ENCODE results near the gene P3H4.

P3H4 gene

DNA sequence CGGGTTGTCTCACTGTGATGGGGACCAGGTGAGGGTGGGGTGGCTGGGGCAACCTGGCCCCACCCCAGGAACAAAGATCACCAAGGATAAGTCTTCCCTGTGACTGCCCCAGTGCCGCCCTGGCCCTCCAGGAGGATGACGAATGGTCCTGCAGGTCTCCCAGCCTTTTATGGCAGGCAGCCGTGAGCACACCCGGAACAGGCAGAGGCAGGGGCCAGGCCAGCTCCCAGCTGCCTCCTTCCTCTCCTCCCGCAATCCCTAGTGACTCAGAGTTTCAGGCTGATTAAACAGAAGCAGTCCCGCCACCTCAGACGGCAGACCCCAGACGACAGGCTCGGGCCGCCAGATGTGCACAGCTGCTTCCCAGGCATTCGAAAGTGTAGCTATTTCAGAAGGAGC, 38.6 kb downstream of the P3H4 start:
- TF ChIP-seq SIN3A (IDR thresholded peaks at IDR 0.05; ENCODE audit: borderline replicate concordance, insufficient read depth, low read length) = no peak
- no peak for TF ChIP-seq POLR2AphosphoS5 (IDR thresholded peaks at IDR 0.05; ENCODE audit: low read depth, low read length)
- no peak for TF ChIP-seq TAF1 (IDR thresholded peaks at IDR 0.05; ENCODE audit: borderline replicate concordance, insufficient read depth, low read length)
- TF ChIP-seq, protein P1, sequence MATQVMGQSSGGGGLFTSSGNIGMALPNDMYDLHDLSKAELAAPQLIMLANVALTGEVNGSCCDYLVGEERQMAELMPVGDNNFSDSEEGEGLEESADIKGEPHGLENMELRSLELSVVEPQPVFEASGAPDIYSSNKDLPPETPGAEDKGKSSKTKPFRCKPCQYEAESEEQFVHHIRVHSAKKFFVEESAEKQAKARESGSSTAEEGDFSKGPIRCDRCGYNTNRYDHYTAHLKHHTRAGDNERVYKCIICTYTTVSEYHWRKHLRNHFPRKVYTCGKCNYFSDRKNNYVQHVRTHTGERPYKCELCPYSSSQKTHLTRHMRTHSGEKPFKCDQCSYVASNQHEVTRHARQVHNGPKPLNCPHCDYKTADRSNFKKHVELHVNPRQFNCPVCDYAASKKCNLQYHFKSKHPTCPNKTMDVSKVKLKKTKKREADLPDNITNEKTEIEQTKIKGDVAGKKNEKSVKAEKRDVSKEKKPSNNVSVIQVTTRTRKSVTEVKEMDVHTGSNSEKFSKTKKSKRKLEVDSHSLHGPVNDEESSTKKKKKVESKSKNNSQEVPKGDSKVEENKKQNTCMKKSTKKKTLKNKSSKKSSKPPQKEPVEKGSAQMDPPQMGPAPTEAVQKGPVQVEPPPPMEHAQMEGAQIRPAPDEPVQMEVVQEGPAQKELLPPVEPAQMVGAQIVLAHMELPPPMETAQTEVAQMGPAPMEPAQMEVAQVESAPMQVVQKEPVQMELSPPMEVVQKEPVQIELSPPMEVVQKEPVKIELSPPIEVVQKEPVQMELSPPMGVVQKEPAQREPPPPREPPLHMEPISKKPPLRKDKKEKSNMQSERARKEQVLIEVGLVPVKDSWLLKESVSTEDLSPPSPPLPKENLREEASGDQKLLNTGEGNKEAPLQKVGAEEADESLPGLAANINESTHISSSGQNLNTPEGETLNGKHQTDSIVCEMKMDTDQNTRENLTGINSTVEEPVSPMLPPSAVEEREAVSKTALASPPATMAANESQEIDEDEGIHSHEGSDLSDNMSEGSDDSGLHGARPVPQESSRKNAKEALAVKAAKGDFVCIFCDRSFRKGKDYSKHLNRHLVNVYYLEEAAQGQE (IDR thresholded peaks at IDR 0.05; ENCODE audit: insufficient read depth in 1 of 2, low read depth in 2 of 2, low read length in 2 of 2) = no peak
- TF ChIP-seq FOXP2 (optimal IDR thresholded peaks at IDR 0.05; ENCODE audit: borderline replicate concordance, extremely low read depth, extremely low read length, insufficient read depth) = no peak

GRCh38 chr17:41772586-41773189, 39.1 kb downstream of the P3H4 start:
- TF ChIP-seq TAF1 (IDR thresholded peaks at IDR 0.05; ENCODE audit: borderline replicate concordance, insufficient read depth, low read length) (no peak), POLR2AphosphoS5 (IDR thresholded peaks at IDR 0.05; ENCODE audit: low read depth, low read length) (no peak), SIN3A (IDR thresholded peaks at IDR 0.05; ENCODE audit: borderline replicate concordance, insufficient read depth, low read length) (no peak), FOXP2 (optimal IDR thresholded peaks at IDR 0.05; ENCODE audit: borderline replicate concordance, extremely low read depth, extremely low read length, insufficient read depth) (no peak)
- TF ChIP-seq, protein P1 (IDR thresholded peaks at IDR 0.05; ENCODE audit: insufficient read depth in 1 of 2, low read depth in 2 of 2, low read length in 2 of 2) = no peak

DNA sequence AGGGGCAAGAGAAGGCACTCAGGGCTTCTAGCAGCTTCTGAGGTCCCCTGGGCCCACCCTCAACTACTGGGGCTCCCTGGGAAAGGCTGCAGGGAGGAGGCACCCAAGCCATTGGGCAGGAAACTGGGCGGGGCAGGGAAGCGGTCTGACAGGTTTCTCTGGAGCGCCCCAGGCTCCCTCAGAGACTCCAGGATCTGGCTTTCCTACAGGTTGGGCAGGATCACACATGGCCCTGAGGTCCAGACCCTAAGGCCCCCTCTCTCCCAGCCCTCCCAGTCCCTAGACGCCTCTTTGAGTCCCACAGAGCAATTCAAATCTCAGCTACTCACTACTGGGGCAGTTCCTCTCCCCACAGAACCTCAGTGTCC, 39.5 kb downstream of the P3H4 start:
- TF ChIP-seq SIN3A (IDR thresholded peaks at IDR 0.05; ENCODE audit: borderline replicate concordance, insufficient read depth, low read length) (no peak), POLR2AphosphoS5 (IDR thresholded peaks at IDR 0.05; ENCODE audit: low read depth, low read length) (no peak), FOXP2 (optimal IDR thresholded peaks at IDR 0.05; ENCODE audit: borderline replicate concordance, extremely low read depth, extremely low read length, insufficient read depth) (no peak), TAF1 (IDR thresholded peaks at IDR 0.05; ENCODE audit: borderline replicate concordance, insufficient read depth, low read length) (no peak)
- TF ChIP-seq, protein P1 (IDR thresholded peaks at IDR 0.05; ENCODE audit: insufficient read depth in 1 of 2, low read depth in 2 of 2, low read length in 2 of 2) = no peak

DNA sequence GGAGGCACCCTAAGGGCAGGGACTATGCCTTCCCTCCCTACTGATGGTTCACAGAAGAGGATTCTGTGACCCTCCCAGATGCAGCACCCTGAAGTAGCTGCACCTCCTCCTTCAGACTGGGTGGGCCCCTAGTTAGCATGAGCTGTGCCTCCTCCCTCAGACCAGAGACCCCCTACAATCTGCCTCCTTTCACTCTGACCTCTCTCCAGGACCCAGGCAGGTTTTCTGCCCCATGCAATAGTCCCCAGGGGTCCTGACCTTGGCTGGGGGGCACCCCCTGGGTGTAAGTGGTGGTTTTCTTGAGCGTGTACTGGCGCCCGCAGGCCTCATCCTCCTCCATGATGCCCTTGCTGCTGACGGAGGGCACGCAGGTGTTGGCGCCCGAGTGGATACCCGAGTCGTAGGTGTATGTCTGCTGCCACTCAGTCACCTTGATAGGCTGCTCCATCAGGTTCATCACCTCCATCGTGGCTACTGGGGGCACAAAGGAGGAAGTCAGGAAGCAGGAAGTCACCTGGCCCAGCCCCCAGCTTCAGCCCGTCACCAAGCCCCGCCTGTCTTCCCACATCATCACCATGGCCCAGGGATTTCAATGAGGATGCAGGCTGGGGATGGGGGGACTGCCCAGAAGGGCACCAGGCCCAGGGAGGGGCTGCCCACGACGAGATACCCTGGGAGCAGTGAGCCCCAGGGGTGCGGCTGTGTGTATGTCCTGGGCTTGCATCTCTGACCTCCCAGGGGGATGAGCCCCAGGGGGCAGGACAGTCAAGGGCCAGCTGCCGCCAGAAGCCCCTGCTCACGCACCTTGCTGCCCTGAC, 40.2 kb downstream of the P3H4 start:
- TF ChIP-seq, protein P1 (IDR thresholded peaks at IDR 0.05; ENCODE audit: insufficient read depth in 1 of 2, low read depth in 2 of 2, low read length in 2 of 2) = no peak
- no peak for TF ChIP-seq TAF1 (IDR thresholded peaks at IDR 0.05; ENCODE audit: borderline replicate concordance, insufficient read depth, low read length)
- no peak for TF ChIP-seq SIN3A (IDR thresholded peaks at IDR 0.05; ENCODE audit: borderline replicate concordance, insufficient read depth, low read length)
- TF ChIP-seq POLR2AphosphoS5 (IDR thresholded peaks at IDR 0.05; ENCODE audit: low read depth, low read length) = no peak
- no peak for TF ChIP-seq FOXP2 (optimal IDR thresholded peaks at IDR 0.05; ENCODE audit: borderline replicate concordance, extremely low read depth, extremely low read length, insufficient read depth)
